ENCODE data around the gene ADAT1.
A peak's percentile ranks its signal among the peaks of the same experiment; 100 is the strongest.

The ADAT1 gene

GRCh38 chr16:75622761-75623605 lies at the start of gene ADAT1:
ADAT1 (minus strand) TSS chr16:75623281; CDS start chr16:75620799, 2,482 bp downstream.
- peak within 1 kb of the TSS; percentile 79 for H3K4me3 ChIP-seq (ENCODE audit: low read depth, low read length)
- TF ChIP-seq CTCF (IDR thresholded peaks at IDR 0.05; ENCODE audit: insufficient read depth, low read depth, low read length, missing control alignments), result no peak
- peak; percentile 98 for DNase-seq (ENCODE audit: low read depth)

- H3K4me3 ChIP-seq (ENCODE audit: low read depth, low read length), result no peak overlapping the region
- no peak for TF ChIP-seq CTCF (IDR thresholded peaks at IDR 0.05; ENCODE audit: insufficient read depth, low read depth, low read length, missing control alignments)
- DNase-seq (ENCODE audit: low read depth), result no peak
Measured at GRCh38 chr16:75667503-75667902, 44.4 kb upstream of the ADAT1 start.

- DNase-seq (ENCODE audit: low read depth), result no peak
- no peak for TF ChIP-seq CTCF (IDR thresholded peaks at IDR 0.05; ENCODE audit: insufficient read depth, low read depth, low read length, missing control alignments)
- no peak overlapping the region for H3K4me3 ChIP-seq (ENCODE audit: low read depth, low read length)
Measured at GRCh38 chr16:75660726-75661302, 37.7 kb upstream of the ADAT1 start.

GRCh38 chr16:75660321-75660720 lies 37.2 kb upstream of the ADAT1 start:
- DNase-seq (ENCODE audit: low read depth), result no peak
- no peak for TF ChIP-seq CTCF (IDR thresholded peaks at IDR 0.05; ENCODE audit: insufficient read depth, low read depth, low read length, missing control alignments)
- no peak overlapping the region for H3K4me3 ChIP-seq (ENCODE audit: low read depth, low read length)

GRCh38 chr16:75658175-75658574 lies 35.1 kb upstream of the ADAT1 start:
- no peak for TF ChIP-seq CTCF (IDR thresholded peaks at IDR 0.05; ENCODE audit: insufficient read depth, low read depth, low read length, missing control alignments)
- no peak overlapping the region for H3K4me3 ChIP-seq (ENCODE audit: low read depth, low read length)
- DNase-seq (ENCODE audit: low read depth), result no peak

- DNase-seq (ENCODE audit: low read depth), result no peak
- H3K4me3 ChIP-seq (ENCODE audit: low read depth, low read length), result no peak overlapping the region
- TF ChIP-seq CTCF (IDR thresholded peaks at IDR 0.05; ENCODE audit: insufficient read depth, low read depth, low read length, missing control alignments), result no peak
Measured at GRCh38 chr16:75653922-75654321, 30.8 kb upstream of the ADAT1 start.
